Nephron progenitor cell (in vitro differentiated cells): ENCODE data around the gene FOXP1.

Experiments
- DNase-seq: peaks from one replicate; pipeline ENCODE4 v3.0.0; 2021
- H3K27ac Mint-ChIP-seq: 2 replicates; pipeline ENCODE4 v1.8.0; 2021; ENCODE audit warnings: mild to moderate bottlenecking, moderate library complexity, mixed read lengths
- H3K27me3 Mint-ChIP-seq: 2 replicates; pipeline ENCODE4 v1.8.0; 2021; ENCODE audit warnings: mild to moderate bottlenecking, low read depth, mixed read lengths; ENCODE audit not compliant: poor library complexity
- H3K36me3 Mint-ChIP-seq: 2 replicates; pipeline ENCODE4 v1.8.0; 2021; ENCODE audit warnings: low read depth, mixed read lengths
- H3K4me1 Mint-ChIP-seq: 2 replicates; pipeline ENCODE4 v1.8.0; 2021; ENCODE audit warnings: mixed read lengths
- H3K4me3 Mint-ChIP-seq: 2 replicates; pipeline ENCODE4 v1.8.0; 2021; ENCODE audit warnings: mild to moderate bottlenecking, moderate library complexity, mixed read lengths
- H3K9me3 Mint-ChIP-seq: 2 replicates; pipeline ENCODE4 v1.8.0; 2021; ENCODE audit warnings: mild to moderate bottlenecking, moderate library complexity, mixed read lengths
- CTCF ChIP-seq: fragments of 200-600 bp; sonication (generic); IDR thresholded peaks from 2 replicates; pipeline ENCODE4 v1.5.0; 2021; ENCODE audit warnings: antibody characterized with exemption

The FOXP1 gene

GRCh38 chr3:71185733-71186455, 397.6 kb downstream of the FOXP1 start:
- no peak overlapping the region for H3K4me3 Mint-ChIP-seq
- no peaks in the 10 kb centered on the region for H3K27me3 Mint-ChIP-seq
- H3K9me3 Mint-ChIP-seq = peaks cover 4% of the 10 kb centered on the region
- TF ChIP-seq CTCF = no peak
- H3K36me3 Mint-ChIP-seq = peaks cover 61% of the 10 kb centered on the region
- H3K27ac Mint-ChIP-seq = no peak overlapping the region
- H3K4me1 Mint-ChIP-seq = peaks cover 28% of the 10 kb centered on the region
- DNase-seq = no peak

GRCh38 chr3:71184252-71184651, 399.3 kb downstream of the FOXP1 start:
- no peak overlapping the region for H3K27ac Mint-ChIP-seq
- no peak for DNase-seq
- H3K36me3 Mint-ChIP-seq = peaks cover 67% of the 10 kb centered on the region
- no peaks in the 10 kb centered on the region for H3K27me3 Mint-ChIP-seq
- H3K4me3 Mint-ChIP-seq = no peak overlapping the region
- H3K4me1 Mint-ChIP-seq = peaks cover 24% of the 10 kb centered on the region
- peaks cover 10% of the 10 kb centered on the region for H3K9me3 Mint-ChIP-seq
- TF ChIP-seq CTCF = no peak

GRCh38 chr3:71183549-71183948, 400.0 kb downstream of the FOXP1 start:
- Mint-ChIP-seq H3K36me3 (peaks cover 70% of the 10 kb centered on the region), H3K4me1 (peaks cover 19% of the 10 kb centered on the region), H3K4me3 (no peak overlapping the region), H3K27me3 (no peaks in the 10 kb centered on the region), H3K27ac (no peak overlapping the region), H3K9me3 (peaks cover 10% of the 10 kb centered on the region)
- no peak for TF ChIP-seq CTCF
- no peak for DNase-seq

GRCh38 chr3:71180524-71180923, 403.0 kb downstream of the FOXP1 start:
- Mint-ChIP-seq H3K4me3 (no peak overlapping the region), H3K27me3 (no peaks in the 10 kb centered on the region), H3K36me3 (peaks cover 63% of the 10 kb centered on the region), H3K9me3 (peaks cover 13% of the 10 kb centered on the region), H3K4me1 (peaks cover 42% of the 10 kb centered on the region), H3K27ac (no peak overlapping the region)
- no peak for TF ChIP-seq CTCF
- no peak for DNase-seq

- no peak for TF ChIP-seq CTCF
- peaks cover 60% of the 10 kb centered on the region for H3K36me3 Mint-ChIP-seq
- peak overlapping the region; percentile 20 for H3K27ac Mint-ChIP-seq
- H3K4me1 Mint-ChIP-seq = peaks cover 64% of the 10 kb centered on the region
- no peak overlapping the region for H3K4me3 Mint-ChIP-seq
- DNase-seq = no peak
- H3K27me3 Mint-ChIP-seq = peaks cover 3% of the 10 kb centered on the region
- peaks cover 13% of the 10 kb centered on the region for H3K9me3 Mint-ChIP-seq
Observed at GRCh38 chr3:71177375-71177774, 406.2 kb downstream of the FOXP1 start.

- no peak for TF ChIP-seq CTCF
- H3K4me1 Mint-ChIP-seq = peaks cover 73% of the 10 kb centered on the region
- H3K27ac Mint-ChIP-seq = no peak overlapping the region
- H3K9me3 Mint-ChIP-seq = peaks cover 11% of the 10 kb centered on the region
- H3K4me3 Mint-ChIP-seq = no peak overlapping the region
- DNase-seq = no peak
- peaks cover 3% of the 10 kb centered on the region for H3K27me3 Mint-ChIP-seq
- H3K36me3 Mint-ChIP-seq = peaks cover 50% of the 10 kb centered on the region
Observed at GRCh38 chr3:71176366-71176765, 407.2 kb downstream of the FOXP1 start.
